ENCODE data around the gene CLIP3.

GRCh38 chr19:36013280-36014011, 19.2 kb downstream of the CLIP3 start:
- TF ChIP-seq CTCF (IDR thresholded peaks at IDR 0.05) (no peak), POLR2A (IDR thresholded peaks at IDR 0.05) (no peak)

Data from adrenal gland (tissue), 5 donors.